Measurements from ENCODE around the gene ADARB1.

- TF ChIP-seq CEBPB (IDR thresholded peaks at IDR 0.05; ENCODE audit: low read depth, low read length) (0 out of 2 replicates have a peak, but pooled peaks have one; percentile 14), RAD21 (IDR thresholded peaks at IDR 0.05; ENCODE audit: low read length) (no peak), POLR2A (IDR thresholded peaks at IDR 0.05; ENCODE audit: low read depth, low read length) (no peak), CTCF (conservative IDR thresholded peaks at IDR 0.05; ENCODE audit: low read depth, low read length) (no peak), FOS (IDR thresholded peaks at IDR 0.05; ENCODE audit: low read depth, low read length) (no peak), BHLHE40 (IDR thresholded peaks at IDR 0.05; ENCODE audit: low read depth, low read length) (peak; percentile 61; the same call in 1 of the 2 replicates), MAFK (IDR thresholded peaks at IDR 0.05; ENCODE audit: low read depth, low read length) (no peak), RFX5 (IDR thresholded peaks at IDR 0.05; ENCODE audit: low read depth, low read length) (no peak), ELK1 (IDR thresholded peaks at IDR 0.05; ENCODE audit: borderline replicate concordance, low read depth, low read length) (no peak), SMC3 (IDR thresholded peaks at IDR 0.05; ENCODE audit: low read depth, low read length) (no peak), USF2 (IDR thresholded peaks at IDR 0.05; ENCODE audit: low read depth, low read length) (no peak), RCOR1 (IDR thresholded peaks at IDR 0.05; ENCODE audit: insufficient replicate concordance, low read length) (no peak), MAZ (IDR thresholded peaks at IDR 0.05; ENCODE audit: borderline replicate concordance, low read depth, low read length) (no peak)
Measured at GRCh38 chr21:45033791-45034555, 40.4 kb upstream of the ADARB1 start.

All from IMR-90 (cell line).